HepG2 (cell line): ENCODE data around the gene ERBB4.

Experiments used
- EZH2 ChIP-seq: conservative IDR thresholded peaks from 2 replicates; pipeline ENCODE4 v1.6.1; 2012; ENCODE audit warnings: mild to moderate bottlenecking, low read depth, low read length, moderate library complexity
- POLR2A ChIP-seq, 2 experiments: IDR thresholded peaks; 2 replicates each; pipeline ENCODE4 v1.6.1; 2011; ENCODE audit warnings: low read depth in 2 of 2, low read length in 2 of 2, mild to moderate bottlenecking in 1 of 2, moderate library complexity in 1 of 2; ENCODE audit not compliant: insufficient read depth in 1 of 2
- POLR2AphosphoS5 ChIP-seq: IDR thresholded peaks from 2 replicates; pipeline ENCODE4 v1.6.1; 2012; ENCODE audit warnings: low read depth, low read length
- TCF7L2 ChIP-seq: IDR thresholded peaks from 2 replicates; pipeline ENCODE4 v1.6.1; 2011; ENCODE audit warnings: mild to moderate bottlenecking, low read depth, low read length, moderate library complexity
- ZFP36L2 ChIP-seq: sonication (generic); formaldehyde crosslinking; IDR thresholded peaks from 2 replicates; pipeline ENCODE4 v1.4.0; 2020; ENCODE audit warnings: missing genetic modification reagents
- ZNF138 ChIP-seq: sonication (generic); formaldehyde crosslinking; IDR thresholded peaks from 2 replicates; pipeline ENCODE4 v1.5.0; 2020; ENCODE audit warnings: mild to moderate bottlenecking, low read depth, missing genetic modification reagents
- TF ChIP-seq, protein P1 (sequence below): sonication (generic); formaldehyde crosslinking; IDR thresholded peaks from 2 replicates; pipeline ENCODE4 v1.5.0; 2020; ENCODE audit warnings: mild to moderate bottlenecking, missing genetic modification reagents, moderate library complexity

DNA sequence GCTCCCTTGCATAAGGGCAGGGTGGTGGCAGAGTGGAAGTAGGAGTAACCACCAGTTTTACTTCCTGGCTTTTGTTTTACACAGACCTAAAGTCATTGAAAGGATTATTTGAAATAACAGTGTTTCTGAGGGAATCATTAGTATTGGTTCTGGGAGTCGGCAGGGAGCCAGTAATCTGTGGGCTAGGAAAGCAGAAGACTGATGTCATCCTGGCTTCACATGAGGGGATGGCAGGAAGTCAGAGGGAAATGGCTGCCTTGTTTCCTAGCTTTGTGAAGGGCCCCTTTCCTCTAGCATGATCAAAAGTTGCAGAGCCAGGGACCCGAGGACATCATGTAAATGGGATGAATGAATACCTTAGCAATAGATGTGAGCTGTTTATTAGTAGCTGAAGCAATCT lies 1189.6 kb downstream of the ERBB4 start:
- no peak for TF ChIP-seq ZFP36L2 (CRISPR knock-in tag)
- no peak for TF ChIP-seq ZNF138 (CRISPR knock-in tag)
- TF ChIP-seq POLR2AphosphoS5, result no peak
- no peak for TF ChIP-seq EZH2
- TF ChIP-seq, protein P1, sequence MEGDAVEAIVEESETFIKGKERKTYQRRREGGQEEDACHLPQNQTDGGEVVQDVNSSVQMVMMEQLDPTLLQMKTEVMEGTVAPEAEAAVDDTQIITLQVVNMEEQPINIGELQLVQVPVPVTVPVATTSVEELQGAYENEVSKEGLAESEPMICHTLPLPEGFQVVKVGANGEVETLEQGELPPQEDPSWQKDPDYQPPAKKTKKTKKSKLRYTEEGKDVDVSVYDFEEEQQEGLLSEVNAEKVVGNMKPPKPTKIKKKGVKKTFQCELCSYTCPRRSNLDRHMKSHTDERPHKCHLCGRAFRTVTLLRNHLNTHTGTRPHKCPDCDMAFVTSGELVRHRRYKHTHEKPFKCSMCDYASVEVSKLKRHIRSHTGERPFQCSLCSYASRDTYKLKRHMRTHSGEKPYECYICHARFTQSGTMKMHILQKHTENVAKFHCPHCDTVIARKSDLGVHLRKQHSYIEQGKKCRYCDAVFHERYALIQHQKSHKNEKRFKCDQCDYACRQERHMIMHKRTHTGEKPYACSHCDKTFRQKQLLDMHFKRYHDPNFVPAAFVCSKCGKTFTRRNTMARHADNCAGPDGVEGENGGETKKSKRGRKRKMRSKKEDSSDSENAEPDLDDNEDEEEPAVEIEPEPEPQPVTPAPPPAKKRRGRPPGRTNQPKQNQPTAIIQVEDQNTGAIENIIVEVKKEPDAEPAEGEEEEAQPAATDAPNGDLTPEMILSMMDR (CRISPR knock-in tag), result no peak
- TF ChIP-seq POLR2A (IDR thresholded peaks at IDR 0.05; ENCODE audit: insufficient read depth in 1 of 2, low read depth in 2 of 2, low read length in 2 of 2), result no peak
- TF ChIP-seq TCF7L2, result no peak
